Mesodermal cell (in vitro differentiated cells): ENCODE data around the gene NAA80.

Experiments
- H3K27ac ChIP-seq: 2 replicates; pipeline ENCODE4 v1.7.0; 2013; ENCODE audit warnings: mild to moderate bottlenecking, low read depth, low read length, moderate library complexity; ENCODE audit not compliant: severe bottlenecking
- H3K36me3 ChIP-seq: 2 replicates; pipeline ENCODE4 v1.7.1; 2013; ENCODE audit warnings: mild to moderate bottlenecking, low read length, moderate library complexity; ENCODE audit not compliant: control insufficient read depth, insufficient read depth
- H3K4me1 ChIP-seq: one replicate; pipeline ENCODE4 v1.7.1; 2013; ENCODE audit warnings: mild to moderate bottlenecking, low read length; ENCODE audit not compliant: insufficient read depth, control insufficient read depth, poor library complexity, severe bottlenecking
- H3K4me3 ChIP-seq: 2 replicates; pipeline ENCODE4 v1.7.0; 2013; ENCODE audit warnings: low read length, control low read depth, mild to moderate bottlenecking; ENCODE audit not compliant: insufficient read depth, poor library complexity, severe bottlenecking; ENCODE audit errors: extremely low read depth
- H3K9me3 ChIP-seq: 2 replicates; pipeline ENCODE4 v1.7.1; 2013; ENCODE audit warnings: mild to moderate bottlenecking, low read length, moderate library complexity; ENCODE audit not compliant: control insufficient read depth
- WGBS, 2 experiments: methylation state at CpG; one replicate each; pipeline ENCODE4 v1.1.5; 2013; ENCODE audit warnings: missing lambda C conversion rate in 2 of 2; ENCODE audit not compliant: insufficient coverage in 2 of 2; 5-methylcytosine and 5-hydroxymethylcytosine counted together

The NAA80 gene

DNA sequence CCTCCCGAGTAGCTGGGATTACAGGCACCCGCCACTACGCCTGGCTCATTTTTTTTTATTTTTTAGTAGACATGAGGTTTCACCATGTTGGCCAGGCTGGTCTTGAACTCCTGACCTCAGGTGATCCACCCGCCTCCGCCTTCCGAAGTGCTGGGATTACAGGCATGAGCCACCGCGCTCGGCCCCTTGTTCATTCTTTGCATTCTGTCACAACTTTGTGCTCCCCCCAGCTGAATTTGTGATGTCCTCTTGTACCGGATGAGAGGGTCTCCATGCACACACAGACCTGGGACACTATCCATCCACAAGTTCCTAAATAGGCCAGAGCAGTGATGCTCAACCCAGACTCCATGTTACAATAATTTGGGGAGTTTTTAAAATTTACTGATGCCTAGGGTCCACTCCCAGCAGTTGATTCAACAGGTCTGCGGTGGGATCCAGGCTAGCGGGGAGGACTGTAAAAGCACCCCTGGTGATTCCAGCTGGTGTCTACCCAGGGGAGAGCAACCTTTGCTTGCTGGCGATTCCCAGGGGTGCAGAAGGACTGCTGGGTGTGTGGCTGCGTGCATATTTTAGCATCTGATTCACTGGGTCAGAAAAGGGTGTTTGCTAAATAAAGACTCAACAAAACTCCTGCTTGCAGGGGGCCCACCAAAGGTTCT, 40.4 kb upstream of the NAA80 start:
- WGBS, 2 experiments = 90 to 93% methylated on average over 8 to 13 of the region's 14 CpGs
- peaks cover 12% of the 10 kb centered on the region for H3K4me1 ChIP-seq
- no peak overlapping the region for H3K4me3 ChIP-seq
- H3K9me3 ChIP-seq = no peaks in the 10 kb centered on the region
- no peak overlapping the region for H3K27ac ChIP-seq
- H3K36me3 ChIP-seq = no peaks in the 10 kb centered on the region

DNA sequence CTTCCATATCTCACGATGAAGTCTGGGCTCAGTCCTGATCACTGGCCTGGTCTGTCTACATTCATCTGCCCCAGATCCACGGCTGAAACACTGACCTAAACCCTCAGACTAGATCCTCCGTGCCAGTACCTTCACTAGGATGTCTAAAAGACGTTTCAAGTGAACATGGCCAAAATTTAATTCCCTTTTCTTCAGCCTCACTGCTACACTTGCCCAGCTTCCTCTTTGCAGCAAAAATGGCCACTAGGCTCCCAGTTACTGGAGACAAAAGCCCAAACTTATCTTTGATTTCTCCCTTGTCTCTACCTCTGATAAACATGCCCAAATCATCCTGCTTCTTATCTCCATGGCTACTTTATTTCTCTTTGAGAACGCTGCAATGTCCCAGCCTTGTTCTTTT, 39.8 kb upstream of the NAA80 start:
- Histone ChIP-seq H3K9me3 (no peaks in the 10 kb centered on the region), H3K27ac (no peak overlapping the region), H3K4me3 (no peak overlapping the region), H3K4me1 (peaks cover 18% of the 10 kb centered on the region), H3K36me3 (peaks cover 4% of the 10 kb centered on the region)
- WGBS, 2 experiments = 89 to 93% methylated on average over 4 to 5 of the region's 5 CpGs

DNA sequence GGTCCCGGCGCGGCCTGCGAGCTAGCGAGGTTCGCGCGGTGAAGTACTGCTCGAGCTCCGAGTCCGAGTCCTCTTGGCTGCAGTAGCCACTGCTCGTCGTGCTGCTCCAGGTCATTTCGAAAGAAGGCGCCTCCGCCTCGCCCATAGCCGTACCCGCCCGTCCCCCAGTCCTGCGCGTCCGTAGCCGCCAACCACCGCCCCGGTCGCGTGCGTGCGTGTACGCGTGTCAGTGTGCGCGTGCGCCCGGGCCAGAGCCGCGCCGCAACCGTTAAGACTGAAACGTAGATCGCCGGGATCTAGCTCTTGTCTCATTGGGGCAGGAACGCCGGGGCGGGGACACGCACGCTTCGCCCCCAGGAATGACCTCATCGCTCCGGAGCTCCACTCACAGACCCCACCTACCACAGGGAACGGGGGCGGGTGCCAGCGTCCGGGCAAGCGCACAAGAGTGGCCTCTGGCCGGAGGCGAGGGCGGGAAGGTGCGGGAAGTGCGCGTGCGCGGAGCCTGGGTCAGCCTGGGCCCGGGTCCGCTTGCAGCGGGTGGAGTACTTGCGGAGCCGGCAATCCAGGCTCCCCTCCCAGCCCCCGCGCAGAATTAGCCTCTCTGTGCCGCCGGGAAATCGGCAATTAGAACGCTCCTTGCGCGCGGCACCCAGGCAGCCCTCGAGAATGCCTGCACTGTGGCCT, 38.1 kb upstream of the NAA80 start:
- Histone ChIP-seq H3K36me3 (peaks cover 17% of the 10 kb centered on the region), H3K4me1 (peaks cover 23% of the 10 kb centered on the region)
- 0 to 1% methylated on average over 62 to 76 of the region's 79 CpGs for WGBS, 2 experiments

DNA sequence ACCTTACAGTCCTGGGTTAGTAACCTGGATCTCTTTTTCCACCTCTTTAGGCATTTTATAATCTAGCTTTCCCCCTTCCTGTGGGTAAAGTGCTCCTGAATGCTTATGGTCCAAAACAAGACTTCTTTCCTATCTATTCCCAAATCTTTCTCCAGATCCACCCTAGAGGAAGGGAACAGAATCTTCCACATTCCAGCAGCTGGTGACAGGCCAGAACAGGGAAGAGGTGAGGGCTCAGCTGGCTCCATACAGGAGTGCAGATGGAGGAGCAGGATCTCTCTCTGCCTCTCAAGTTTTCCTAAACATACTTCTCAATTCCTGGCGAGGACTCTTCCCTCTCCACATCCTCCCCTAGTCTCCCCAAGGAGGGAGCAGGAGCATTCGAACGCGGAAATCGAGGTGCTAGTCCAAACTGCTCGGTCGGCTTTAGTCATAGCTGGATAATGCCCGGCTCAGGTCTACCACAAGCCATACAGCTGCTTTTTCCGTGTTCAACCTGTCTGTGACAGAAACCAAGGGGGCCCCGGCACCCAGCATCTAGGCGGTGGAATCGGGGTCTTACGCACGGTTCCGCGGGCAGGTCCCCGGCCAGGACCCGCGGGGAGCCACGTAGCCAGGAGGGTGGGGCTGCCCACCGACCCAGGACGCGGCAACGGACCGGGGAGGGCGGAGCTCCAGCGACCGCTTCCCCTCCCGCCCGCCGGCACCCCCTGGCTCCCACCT, 37.4 kb upstream of the NAA80 start:
- 0% methylated on average over 24 to 31 of the region's 31 CpGs for WGBS, 2 experiments
- peaks cover 24% of the 10 kb centered on the region for H3K36me3 ChIP-seq
- peak overlapping the region; percentile 92 for H3K27ac ChIP-seq
- H3K4me1 ChIP-seq = peaks cover 23% of the 10 kb centered on the region
- H3K9me3 ChIP-seq = no peaks in the 10 kb centered on the region
- peak overlapping the region; percentile 99 for H3K4me3 ChIP-seq

More for the DNA sequence above, 38.1 kb upstream of the NAA80 start:
- H3K27ac ChIP-seq = peak overlapping the region; percentile 92
- peak overlapping the region; percentile 99 for H3K4me3 ChIP-seq
- no peaks in the 10 kb centered on the region for H3K9me3 ChIP-seq

DNA sequence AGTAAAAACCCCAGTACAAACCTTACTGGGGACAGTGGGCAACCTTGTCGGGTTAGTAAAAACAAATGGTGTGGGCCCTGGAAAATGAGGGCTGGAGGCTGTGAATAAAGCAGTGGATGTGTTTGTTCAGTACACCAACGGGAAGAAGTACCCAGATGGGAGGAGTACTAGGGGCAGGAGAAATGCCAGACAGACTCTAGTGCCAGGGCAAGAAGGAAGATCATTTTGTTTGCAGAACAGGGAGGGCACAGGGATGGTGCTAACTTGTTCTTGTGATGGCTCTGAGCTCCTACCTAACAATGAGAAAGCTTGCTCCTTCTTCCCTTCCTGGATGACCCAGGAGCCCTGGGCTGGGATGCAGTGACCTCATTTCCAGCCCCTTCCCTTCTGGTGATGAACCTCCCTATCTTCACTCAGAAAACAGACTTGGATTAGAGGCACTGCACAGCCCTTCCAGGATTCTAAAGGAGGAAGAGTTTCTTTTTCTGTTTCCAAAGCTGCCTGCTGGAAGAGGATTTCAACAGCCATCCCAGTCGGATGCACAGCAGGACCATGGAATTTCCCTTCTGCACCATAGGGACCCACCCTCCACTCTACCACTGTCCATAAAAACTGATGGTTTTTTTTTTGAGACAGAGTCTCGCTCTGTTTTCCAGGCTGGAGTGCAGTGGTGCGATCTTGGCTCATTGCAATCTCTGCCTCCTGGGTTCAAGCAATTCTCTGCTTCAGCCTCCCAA, 35.3 kb upstream of the NAA80 start:
- H3K9me3 ChIP-seq = no peaks in the 10 kb centered on the region
- H3K36me3 ChIP-seq = peaks cover 45% of the 10 kb centered on the region
- WGBS, 2 experiments = 95 to 96% methylated on average over 4 to 5 of the region's 5 CpGs
- H3K4me3 ChIP-seq = no peak overlapping the region
- H3K4me1 ChIP-seq = peaks cover 23% of the 10 kb centered on the region
- H3K27ac ChIP-seq = peak overlapping the region; percentile 69

DNA sequence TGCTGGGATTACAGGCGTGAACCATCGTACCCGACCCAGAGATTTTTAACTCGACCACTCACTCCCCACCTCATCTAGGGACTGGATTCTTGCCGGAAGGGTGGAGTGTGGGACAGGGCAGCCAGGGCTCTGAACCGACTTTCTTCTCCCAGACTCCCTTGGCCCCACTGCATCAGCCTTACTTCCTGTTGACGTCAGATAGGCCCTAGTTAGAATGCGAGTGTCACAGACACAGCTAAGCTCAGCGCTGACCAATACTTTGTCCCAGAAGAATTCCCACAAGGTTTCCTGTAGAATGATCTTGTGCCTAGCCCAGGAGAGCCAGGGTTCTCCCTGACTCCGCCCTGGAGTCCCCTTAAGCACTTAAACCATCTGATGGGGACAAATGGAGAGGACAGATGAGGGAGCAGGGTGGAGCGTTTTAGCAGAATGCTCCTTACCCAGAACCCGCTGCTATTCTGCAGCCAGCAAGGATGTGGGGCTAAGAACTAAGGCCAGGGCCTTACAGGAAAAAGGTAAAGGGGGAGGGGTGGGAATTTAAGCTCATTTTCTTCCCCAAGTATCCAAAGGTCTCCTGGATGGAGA, 34.6 kb upstream of the NAA80 start:
- H3K4me3 ChIP-seq = no peak overlapping the region
- H3K36me3 ChIP-seq = peaks cover 48% of the 10 kb centered on the region
- WGBS, 2 experiments = 86 to 91% methylated on average over 3 to 12 of the region's 12 CpGs

DNA sequence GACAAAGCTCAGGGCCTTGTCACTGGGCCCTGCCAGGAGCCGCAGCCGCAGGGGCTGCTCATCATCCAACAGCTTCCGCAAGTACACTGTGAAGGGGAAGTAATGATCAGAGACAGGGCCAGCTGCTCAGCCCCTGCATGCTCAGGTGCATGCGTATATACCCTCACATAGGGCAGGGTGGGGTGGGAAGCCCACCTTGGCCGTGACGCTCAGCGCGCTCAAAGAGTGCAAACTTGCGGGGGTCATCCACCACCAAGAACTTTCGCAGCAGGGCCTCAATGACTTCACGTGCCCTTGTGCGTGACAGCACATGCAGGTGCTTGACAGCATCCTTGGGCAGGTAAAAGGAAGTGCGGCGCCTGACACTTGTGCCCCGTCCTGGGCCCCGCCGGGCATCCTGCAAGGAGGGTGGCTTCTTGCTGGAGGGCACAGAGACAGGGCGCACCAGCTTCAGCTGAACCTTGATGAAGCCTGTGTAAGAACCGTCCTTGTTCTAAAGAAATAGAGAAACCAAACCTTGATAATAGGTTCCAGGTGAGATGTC, 32.2 kb upstream of the NAA80 start:
- Histone ChIP-seq H3K9me3 (no peaks in the 10 kb centered on the region), H3K36me3 (peaks cover 50% of the 10 kb centered on the region), H3K4me3 (no peak overlapping the region), H3K27ac (no peak overlapping the region), H3K4me1 (peaks cover 34% of the 10 kb centered on the region)
- 97 to 99% methylated on average over 19 of the region's 19 CpGs for WGBS, 2 experiments

More for the DNA sequence above, 34.6 kb upstream of the NAA80 start:
- peak overlapping the region; percentile 69 for H3K27ac ChIP-seq
- no peaks in the 10 kb centered on the region for H3K9me3 ChIP-seq
- H3K4me1 ChIP-seq = peaks cover 23% of the 10 kb centered on the region

DNA sequence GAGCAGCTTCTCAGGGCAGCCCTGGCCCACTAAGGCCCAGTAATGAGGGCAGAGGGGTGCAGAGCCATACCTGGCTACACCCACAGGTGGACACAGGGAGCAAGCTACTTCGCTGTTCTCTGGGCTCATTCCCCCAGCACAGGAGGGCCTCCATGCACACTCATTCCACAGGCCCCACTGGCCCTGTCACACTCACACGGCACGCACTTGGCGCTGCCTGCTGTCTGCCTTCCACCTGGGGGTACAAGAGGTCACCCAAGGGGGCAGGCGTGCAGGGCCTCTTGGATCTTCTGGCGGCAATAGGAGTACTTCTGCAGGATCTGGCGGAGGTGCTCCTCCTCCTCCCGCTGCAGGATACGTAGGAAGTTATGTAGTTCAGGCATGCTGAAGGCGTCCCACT, 31.1 kb upstream of the NAA80 start:
- 94 to 98% methylated on average over 8 of the region's 10 CpGs for WGBS, 2 experiments
- H3K4me1 ChIP-seq = peaks cover 26% of the 10 kb centered on the region
- no peak overlapping the region for H3K4me3 ChIP-seq
- no peak overlapping the region for H3K27ac ChIP-seq
- peaks cover 61% of the 10 kb centered on the region for H3K36me3 ChIP-seq
- no peaks in the 10 kb centered on the region for H3K9me3 ChIP-seq

DNA sequence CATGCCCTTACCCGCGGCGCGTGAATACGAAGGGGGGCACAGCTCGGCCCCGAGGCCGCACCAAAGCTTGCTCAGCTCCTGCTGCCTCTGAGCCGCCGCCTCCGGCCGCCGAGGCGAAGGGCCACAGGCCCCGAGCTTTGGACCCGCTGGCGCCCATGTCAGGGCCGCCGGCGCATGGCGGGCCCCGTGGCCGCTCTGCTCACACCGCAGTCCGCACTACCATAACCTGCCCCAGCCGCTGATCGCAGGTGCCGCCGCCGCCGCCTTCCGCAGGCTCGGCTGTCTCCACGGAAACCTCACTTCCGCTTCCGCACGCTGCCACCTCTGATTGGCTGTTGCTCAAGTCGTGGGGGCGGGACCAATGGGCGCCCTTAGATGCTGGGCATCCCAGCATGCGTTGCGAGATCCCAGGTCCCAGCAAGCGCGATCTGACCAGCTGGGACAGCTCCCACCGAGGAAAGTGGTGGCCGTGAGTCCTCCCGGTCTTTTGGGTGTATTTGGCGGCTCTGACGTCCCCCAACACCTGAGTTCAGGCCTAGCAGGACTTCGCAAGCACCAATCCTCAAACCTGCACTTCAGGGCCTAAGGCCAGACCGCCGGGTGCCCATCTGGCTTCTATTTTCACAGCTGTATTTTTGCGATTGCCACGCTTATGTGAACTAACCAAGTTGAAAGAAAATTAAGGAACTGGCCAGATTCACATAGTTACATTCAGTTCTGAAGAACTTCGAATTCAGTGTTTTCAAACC, 28.9 kb upstream of the NAA80 start, which contains the start of gene TUSC2:
Gene TUSC2, minus strand, starts transcription at position 281 of the 749 bp plus-strand sequence. Its CDS starts 124 bp downstream, at position 157.
- 8 to 12% methylated on average over 37 to 46 of the region's 55 CpGs for WGBS, 2 experiments
- no peaks in the 10 kb centered on the region for H3K9me3 ChIP-seq

More for the DNA sequence above, 28.9 kb upstream of the NAA80 start, which contains the start of gene TUSC2:
- H3K27ac ChIP-seq = peak within 1 kb of the TSS; percentile 57
- peak within 1 kb of the TSS; percentile 91 for H3K4me3 ChIP-seq
- H3K4me1 ChIP-seq = peaks cover 24% of the 10 kb centered on the region
- peaks cover 61% of the 10 kb centered on the region for H3K36me3 ChIP-seq
